ENCODE results near the gene CYP4F22. TPM values are rescaled to one million over a fixed set of nuclear protein-coding genes. Genes with fewer than 3 reads are reported as not detected.

The CYP4F22 gene
- total and polyA plus RNA-seq, 9 of the 15 experiments (the other 6 are each of a cell fraction or from before 2014, with no cell fraction given): not detected

DNA sequence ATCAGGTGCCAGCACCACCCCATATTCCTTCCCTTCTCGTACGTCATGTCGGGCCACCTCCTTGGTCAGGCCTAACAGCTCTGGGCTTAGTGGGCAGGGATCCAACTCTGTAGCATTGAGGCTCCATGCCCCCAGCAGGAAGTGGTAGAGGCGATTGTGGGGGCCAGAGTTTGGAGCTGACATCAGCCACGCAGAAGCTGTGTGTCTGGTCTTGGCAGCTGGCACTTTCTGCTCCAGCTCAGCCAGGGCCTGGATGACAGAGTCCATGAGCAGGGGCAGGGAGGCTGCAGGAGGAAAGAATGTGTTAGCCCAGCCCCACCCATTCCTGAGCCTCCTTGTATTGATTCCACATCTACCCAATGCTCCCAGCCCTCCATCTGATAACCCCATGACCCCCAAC lies 32.0 kb upstream of the CYP4F22 start:
- CTCF ChIA-PET (ENCODE audit: low intra/inter-chr PET ratio): no interaction called here
- intact Hi-C loops (cut with micrococcal nuclease) (no loop called here), in situ Hi-C loops (cut with MboI) (no loop called here)
- ATAC-seq: no peak
- BruUV-seq (replicated peaks): no TSS peak
- Histone ChIP-seq H4K20me1 (replicated peaks; ENCODE audit: control insufficient read depth, insufficient read depth, low read length) (no peaks in the 10 kb centered on the region; the same call in 1 of the 2 replicates), H3K4me2 (ENCODE audit: insufficient read depth, low read length) (no peak overlapping the region), H3K36me3 (ENCODE audit: control insufficient read depth, insufficient read depth, low read length) (no peaks in the 10 kb centered on the region), H3K9me1 (ENCODE audit: control insufficient read depth, insufficient read depth, low read length) (no peaks in the 10 kb centered on the region), H3K4me1 (replicated peaks in 1 of 2; ENCODE audit: control insufficient read depth in 2 of 2, insufficient read depth in 2 of 2, low read length in 2 of 2) (peaks cover 0 to 7% of the 10 kb centered on the region in 2 experiments; a peak in 2 of 5 replicates), H3K79me2 (ENCODE audit: control insufficient read depth, insufficient read depth, low read length) (no peaks in the 10 kb centered on the region), H3K27ac (ENCODE audit: extremely low read depth, low read depth, low read length) (no peak overlapping the region), H3K27me3 (ENCODE audit: control insufficient read depth in 2 of 2, insufficient read depth in 2 of 2, low read length in 2 of 2) (peaks cover 6 to 29% of the 10 kb centered on the region in 2 experiments; a peak in 4 of 5 replicates), H2AFZ (ENCODE audit: low read depth, low read length) (no peak overlapping the region), H3K9ac (ENCODE audit: insufficient read depth in 1 of 2, low read depth in 2 of 2, low read length in 2 of 2) (no peak overlapping the region), H3K4me3 (no peak overlapping the region), H3K9me3 (replicated peaks; ENCODE audit: control insufficient read depth, insufficient read depth, low read depth, low read length) (no peaks in the 10 kb centered on the region)
- TF ChIP-seq, protein P1, sequence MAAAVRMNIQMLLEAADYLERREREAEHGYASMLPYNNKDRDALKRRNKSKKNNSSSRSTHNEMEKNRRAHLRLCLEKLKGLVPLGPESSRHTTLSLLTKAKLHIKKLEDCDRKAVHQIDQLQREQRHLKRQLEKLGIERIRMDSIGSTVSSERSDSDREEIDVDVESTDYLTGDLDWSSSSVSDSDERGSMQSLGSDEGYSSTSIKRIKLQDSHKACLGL (CRISPR knock-in tag; IDR thresholded peaks at IDR 0.05; ENCODE audit: borderline replicate concordance, poor library complexity, severe bottlenecking): no peak
- TF ChIP-seq, protein P2, sequence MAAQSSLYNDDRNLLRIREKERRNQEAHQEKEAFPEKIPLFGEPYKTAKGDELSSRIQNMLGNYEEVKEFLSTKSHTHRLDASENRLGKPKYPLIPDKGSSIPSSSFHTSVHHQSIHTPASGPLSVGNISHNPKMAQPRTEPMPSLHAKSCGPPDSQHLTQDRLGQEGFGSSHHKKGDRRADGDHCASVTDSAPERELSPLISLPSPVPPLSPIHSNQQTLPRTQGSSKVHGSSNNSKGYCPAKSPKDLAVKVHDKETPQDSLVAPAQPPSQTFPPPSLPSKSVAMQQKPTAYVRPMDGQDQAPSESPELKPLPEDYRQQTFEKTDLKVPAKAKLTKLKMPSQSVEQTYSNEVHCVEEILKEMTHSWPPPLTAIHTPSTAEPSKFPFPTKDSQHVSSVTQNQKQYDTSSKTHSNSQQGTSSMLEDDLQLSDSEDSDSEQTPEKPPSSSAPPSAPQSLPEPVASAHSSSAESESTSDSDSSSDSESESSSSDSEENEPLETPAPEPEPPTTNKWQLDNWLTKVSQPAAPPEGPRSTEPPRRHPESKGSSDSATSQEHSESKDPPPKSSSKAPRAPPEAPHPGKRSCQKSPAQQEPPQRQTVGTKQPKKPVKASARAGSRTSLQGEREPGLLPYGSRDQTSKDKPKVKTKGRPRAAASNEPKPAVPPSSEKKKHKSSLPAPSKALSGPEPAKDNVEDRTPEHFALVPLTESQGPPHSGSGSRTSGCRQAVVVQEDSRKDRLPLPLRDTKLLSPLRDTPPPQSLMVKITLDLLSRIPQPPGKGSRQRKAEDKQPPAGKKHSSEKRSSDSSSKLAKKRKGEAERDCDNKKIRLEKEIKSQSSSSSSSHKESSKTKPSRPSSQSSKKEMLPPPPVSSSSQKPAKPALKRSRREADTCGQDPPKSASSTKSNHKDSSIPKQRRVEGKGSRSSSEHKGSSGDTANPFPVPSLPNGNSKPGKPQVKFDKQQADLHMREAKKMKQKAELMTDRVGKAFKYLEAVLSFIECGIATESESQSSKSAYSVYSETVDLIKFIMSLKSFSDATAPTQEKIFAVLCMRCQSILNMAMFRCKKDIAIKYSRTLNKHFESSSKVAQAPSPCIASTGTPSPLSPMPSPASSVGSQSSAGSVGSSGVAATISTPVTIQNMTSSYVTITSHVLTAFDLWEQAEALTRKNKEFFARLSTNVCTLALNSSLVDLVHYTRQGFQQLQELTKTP (IDR thresholded peaks at IDR 0.05; ENCODE audit: low read depth in 1 of 2, partially characterized antibody in 2 of 2): no peak
- TF ChIP-seq NFXL1 (CRISPR knock-in tag; IDR thresholded peaks at IDR 0.05): no peak
- POLR2A ChIA-PET: no interaction called here
- no peak for DNase-seq (ENCODE audit: extremely low read depth in 1 of 4, low spot score in 3 of 4)
- no peak for FAIRE-seq
- WGBS (ENCODE audit: insufficient coverage, low coverage, missing lambda C conversion rate): 2% methylated on average over 5 of the region's 5 CpGs

Measured in K562 (cell line).